Epithelial cell of prostate (primary cell): Measurements from ENCODE around the gene CXXC1.
"Not testable (repeated sequence)": the region's sequence is repeated elsewhere in the genome, so short reads cannot be mapped to it uniquely, and the experiment has no call there.

Experiments used
- DNase-seq: peaks from one replicate; pipeline ENCODE4 v3.0.0-alpha.2; 2011; ENCODE audit warnings: low read depth, low spot score
- H3K27ac ChIP-seq: fragments of 450-650 bp; 2 replicates; pipeline ENCODE4 v1.5.1; 2017; ENCODE audit warnings: mild to moderate bottlenecking

Gene CXXC1

GRCh38 chr18:50277942-50278341 lies 9.6 kb downstream of the CXXC1 start:
- peak; percentile 57 for DNase-seq
- H3K27ac ChIP-seq: peak overlapping the region; percentile 96

- H3K27ac ChIP-seq: peak overlapping the region; percentile 96
- DNase-seq: no peak
Observed at GRCh38 chr18:50276452-50276851, 11.0 kb downstream of the CXXC1 start.

GRCh38 chr18:50275503-50276036 lies 11.9 kb downstream of the CXXC1 start:
- DNase-seq: no peak

GRCh38 chr18:50274941-50275340 lies 12.6 kb downstream of the CXXC1 start:
- peak overlapping the region; percentile 96 for H3K27ac ChIP-seq
- DNase-seq: no peak

More at GRCh38 chr18:50275503-50276036, 11.9 kb downstream of the CXXC1 start:
- peak overlapping the region; percentile 96 for H3K27ac ChIP-seq

- DNase-seq: no peak
- peak overlapping the region; percentile 96 for H3K27ac ChIP-seq
Observed at GRCh38 chr18:50274044-50274442, 13.4 kb downstream of the CXXC1 start.

GRCh38 chr18:50273203-50274043 lies 14.1 kb downstream of the CXXC1 start:
- peak overlapping the region; percentile 96 for H3K27ac ChIP-seq

GRCh38 chr18:50272568-50272967 lies 14.9 kb downstream of the CXXC1 start:
- no peak for DNase-seq
- H3K27ac ChIP-seq: peak overlapping the region; percentile 96

More at GRCh38 chr18:50273203-50274043, 14.1 kb downstream of the CXXC1 start:
- DNase-seq: no peak

- peak overlapping the region; percentile 96 for H3K27ac ChIP-seq
- no peak for DNase-seq
Observed at GRCh38 chr18:50268022-50268747, 19.3 kb downstream of the CXXC1 start.

GRCh38 chr18:50266248-50266704 lies 21.2 kb downstream of the CXXC1 start, which contains the start of gene CFAP53:
Gene CFAP53, minus strand, starts transcription at chr18:50266495. Its CDS starts 91 bp downstream, at chr18:50266404.
- peak within 1 kb of the TSS; percentile 96 for H3K27ac ChIP-seq
- no peak for DNase-seq

- no peak for DNase-seq
- no peak overlapping the region for H3K27ac ChIP-seq
Observed at GRCh38 chr18:50262977-50263376, 24.5 kb downstream of the CXXC1 start.

GRCh38 chr18:50250935-50251334 lies 36.6 kb downstream of the CXXC1 start:
- H3K27ac ChIP-seq: no peak overlapping the region
- DNase-seq: no peak

- no peak overlapping the region for H3K27ac ChIP-seq
- DNase-seq: no peak
Observed at GRCh38 chr18:50249576-50249975, 37.9 kb downstream of the CXXC1 start.

GRCh38 chr18:50247561-50247960 lies 39.9 kb downstream of the CXXC1 start:
- DNase-seq: no peak
- no peak overlapping the region for H3K27ac ChIP-seq

- not testable (repeated sequence) for DNase-seq
Observed at GRCh38 chr18:50241768-50242167, 45.7 kb downstream of the CXXC1 start.

GRCh38 chr18:50240080-50240563 lies 47.4 kb downstream of the CXXC1 start:
- peak overlapping the region; percentile 96 for H3K27ac ChIP-seq
- peak; percentile 94 for DNase-seq

More at GRCh38 chr18:50241768-50242167, 45.7 kb downstream of the CXXC1 start:
- peak overlapping the region; percentile 96 for H3K27ac ChIP-seq

GRCh38 chr18:50232419-50232818 lies 55.1 kb downstream of the CXXC1 start:
- no peak for DNase-seq
- peak overlapping the region; percentile 60 for H3K27ac ChIP-seq
